T-helper 1 cell treated with Interleukin-12 subunit alpha and Interleukin-12 subunit beta and Interleukin-4 antibody, amounts not matched to agents 30 ng/mL and 1 ng/mL, for 36 hours (primary cell): ENCODE measurements around the gene ZBTB43. TPM values are rescaled to one million over a fixed set of nuclear protein-coding genes. Genes with fewer than 3 reads are reported as not detected.
"Not testable (repeated sequence)": the region's sequence is repeated elsewhere in the genome, so short reads cannot be mapped to it uniquely, and the experiment has no call there.

Source experiments
- intact Hi-C: fragments of 100-400 bp; cut with micrococcal nuclease; formaldehyde crosslinking; loops from one replicate; pipeline ENCODE4 v1.15.1; 2024
- total RNA-seq: library from RNA; stranded (reverse); gene quantifications from 2 replicates; pipeline ENCODE4 v1.2.3, GENCODE V29; 2022

Gene ZBTB43
- 16.9 and 23.6 TPM in 2 replicates for total RNA-seq

GRCh38 chr9:126804696-126805553 lies at the start of gene ZBTB43:
Gene ZBTB43 (plus strand): TSS chr9:126805040. CDS start chr9:126832510, 27,470 bp downstream.
- intact Hi-C loops = loop anchor here (1.0 to 10.0 kb wide), 7 partner anchors 14 to 1940 kb away; partner anchors contain the start of genes ARPC5L, HSPA5, RALGPS1 and RPL35

GRCh38 chr9:126755317-126755875 lies 49.4 kb upstream of the ZBTB43 start:
- intact Hi-C loops = no loop called here

- intact Hi-C loops = no loop called here
Observed at GRCh38 chr9:126756238-126756637, 48.6 kb upstream of the ZBTB43 start.

GRCh38 chr9:126756876-126757415 lies 47.9 kb upstream of the ZBTB43 start:
- intact Hi-C loops = no loop called here

- intact Hi-C loops = no loop called here
Observed at GRCh38 chr9:126758916-126759585, 45.8 kb upstream of the ZBTB43 start.

- intact Hi-C loops = no loop called here
Observed at GRCh38 chr9:126761274-126761673, 43.6 kb upstream of the ZBTB43 start.

GRCh38 chr9:126763130-126763764 lies 41.6 kb upstream of the ZBTB43 start:
- intact Hi-C loops = no loop called here

- intact Hi-C loops = loop anchor here (1.0 kb wide), 1 partner anchor 9 kb away; no protein-coding TSS in a partner anchor
Observed at GRCh38 chr9:126773004-126773607, 31.7 kb upstream of the ZBTB43 start.

GRCh38 chr9:126775926-126776325 lies 28.9 kb upstream of the ZBTB43 start:
- intact Hi-C loops = no loop called here

- intact Hi-C loops = no loop called here
Observed at GRCh38 chr9:126777733-126778132, 27.1 kb upstream of the ZBTB43 start.

GRCh38 chr9:126778141-126778540 lies 26.7 kb upstream of the ZBTB43 start:
- intact Hi-C loops = no loop called here

- intact Hi-C loops = not testable (repeated sequence)
Observed at GRCh38 chr9:126778696-126779095, 26.1 kb upstream of the ZBTB43 start.

GRCh38 chr9:126781186-126782052 lies 23.4 kb upstream of the ZBTB43 start:
- intact Hi-C loops = loop anchor here (1.0 kb wide), 3 partner anchors 8 to 170 kb away; no protein-coding TSS in a partner anchor

- intact Hi-C loops = loop anchor here (1.0 kb wide), 3 partner anchors 9 to 171 kb away; no protein-coding TSS in a partner anchor
Observed at GRCh38 chr9:126782053-126782388, 22.8 kb upstream of the ZBTB43 start.

- intact Hi-C loops = no loop called here
Observed at GRCh38 chr9:126783949-126784348, 20.9 kb upstream of the ZBTB43 start.

GRCh38 chr9:126784401-126784800 lies 20.4 kb upstream of the ZBTB43 start:
- intact Hi-C loops = no loop called here

GRCh38 chr9:126784841-126785240 lies 20.0 kb upstream of the ZBTB43 start:
- intact Hi-C loops = not testable (repeated sequence)

- intact Hi-C loops = no loop called here
Observed at GRCh38 chr9:126788046-126788445, 16.8 kb upstream of the ZBTB43 start.

GRCh38 chr9:126788634-126789349 lies 16.0 kb upstream of the ZBTB43 start:
- intact Hi-C loops = no loop called here
